HEK293T (cell line): ENCODE measurements around the gene NR2C1.

Experiments
- ARNT ChIP-seq: fragments of 450-650 bp; IDR thresholded peaks from 2 replicates; pipeline ENCODE4 v1.6.1; 2017; ENCODE audit warnings: mild to moderate bottlenecking
- BHLHE40 ChIP-seq: fragments of 450-650 bp; IDR thresholded peaks from 2 replicates; pipeline ENCODE4 v1.6.1; 2016; ENCODE audit warnings: mild to moderate bottlenecking, moderate library complexity, borderline replicate concordance
- CTBP1 ChIP-seq: fragments of 450-650 bp; IDR thresholded peaks from 2 replicates; pipeline ENCODE4 v1.6.1; 2016; ENCODE audit warnings: borderline replicate concordance
- ELF4 ChIP-seq: fragments of 450-650 bp; IDR thresholded peaks from 2 replicates; pipeline ENCODE4 v1.6.1; 2017; ENCODE audit warnings: antibody characterized with exemption
- FOXA1 ChIP-seq: fragments of 450-650 bp; IDR thresholded peaks from 2 replicates; pipeline ENCODE4 v1.6.1; 2016; ENCODE audit warnings: mild to moderate bottlenecking
- FOXM1 ChIP-seq: fragments of 450-650 bp; IDR thresholded peaks from 2 replicates; pipeline ENCODE4 v1.6.1; 2017; ENCODE audit warnings: mild to moderate bottlenecking, borderline replicate concordance
- HDGF ChIP-seq: fragments of 450-650 bp; IDR thresholded peaks from 2 replicates; pipeline ENCODE4 v1.6.1; 2017; ENCODE audit warnings: antibody characterized with exemption, borderline replicate concordance
- LEF1 ChIP-seq: fragments of 450-650 bp; IDR thresholded peaks from 2 replicates; pipeline ENCODE4 v1.6.1; 2017; ENCODE audit warnings: mild to moderate bottlenecking, borderline replicate concordance
- NFRKB ChIP-seq: fragments of 450-650 bp; IDR thresholded peaks from 2 replicates; pipeline ENCODE4 v1.6.1; 2016; ENCODE audit warnings: mild to moderate bottlenecking, moderate library complexity
- PKNOX1 ChIP-seq: fragments of 450-650 bp; IDR thresholded peaks from 2 replicates; pipeline ENCODE4 v1.6.1; 2016
- SP1 ChIP-seq: fragments of 450-650 bp; IDR thresholded peaks from 2 replicates; pipeline ENCODE4 v1.6.1; 2017
- SUZ12 ChIP-seq: fragments of 450-650 bp; IDR thresholded peaks from 2 replicates; pipeline ENCODE4 v1.6.1; 2016; ENCODE audit warnings: mild to moderate bottlenecking
- TARDBP ChIP-seq: fragments of 450-650 bp; IDR thresholded peaks from 2 replicates; pipeline ENCODE4 v1.6.1; 2016
- ZNF384 ChIP-seq: fragments of 450-650 bp; IDR thresholded peaks from 2 replicates; pipeline ENCODE4 v1.6.1; 2016

GRCh38 chr12:94990222-94990621 is 83.2 kb downstream of the NR2C1 start:
- no peak for TF ChIP-seq ARNT
- no peak for TF ChIP-seq ZNF384
- no peak for TF ChIP-seq FOXM1
- no peak for TF ChIP-seq SP1
- no peak for TF ChIP-seq NFRKB
- TF ChIP-seq SUZ12, result no peak
- TF ChIP-seq TARDBP, result no peak
- TF ChIP-seq PKNOX1, result no peak
- no peak for TF ChIP-seq BHLHE40
- no peak for TF ChIP-seq LEF1
- no peak for TF ChIP-seq ELF4
- no peak for TF ChIP-seq HDGF
- TF ChIP-seq FOXA1, result no peak
- TF ChIP-seq CTBP1, result no peak
